ENCODE data around the gene FRZB. TPM values are rescaled to one million over a fixed set of nuclear protein-coding genes. Genes with fewer than 3 reads are reported as not detected.

FRZB gene
- total RNA-seq, 1 donor from 2014 or later: 90.8 TPM

DNA sequence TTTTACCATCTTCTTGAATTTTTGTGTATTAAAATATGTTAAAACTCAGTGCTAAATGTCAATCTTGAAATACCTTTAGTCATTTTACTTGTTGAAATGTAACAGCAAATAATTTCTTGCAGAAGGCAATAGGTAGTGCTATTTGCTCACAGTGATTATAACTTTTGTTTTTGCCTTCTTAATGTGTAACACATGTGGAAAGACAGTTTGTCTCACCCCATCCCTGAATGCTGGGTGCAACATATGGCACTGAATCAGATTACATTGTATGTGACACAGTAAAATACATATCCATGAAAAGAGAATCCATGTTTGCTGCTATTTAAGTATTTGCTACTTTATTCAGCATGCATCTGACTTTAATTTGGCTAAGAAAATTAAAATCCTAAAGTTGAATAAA, 35.3 kb downstream of the FRZB start:
- Mint-ChIP-seq H3K36me3 (ENCODE audit: low read depth, unreplicated experiment) (peaks cover 16% of the 10 kb centered on the region), H3K4me3 (ENCODE audit: unreplicated experiment) (no peak overlapping the region), H3K27me3 (ENCODE audit: unreplicated experiment) (peaks cover 1% of the 10 kb centered on the region), H3K9me3 (ENCODE audit: unreplicated experiment) (no peaks in the 10 kb centered on the region), H3K27ac (ENCODE audit: unreplicated experiment) (no peak overlapping the region), H3K4me1 (ENCODE audit: unreplicated experiment) (peaks cover 15% of the 10 kb centered on the region)
- TF ChIP-seq, protein P1, sequence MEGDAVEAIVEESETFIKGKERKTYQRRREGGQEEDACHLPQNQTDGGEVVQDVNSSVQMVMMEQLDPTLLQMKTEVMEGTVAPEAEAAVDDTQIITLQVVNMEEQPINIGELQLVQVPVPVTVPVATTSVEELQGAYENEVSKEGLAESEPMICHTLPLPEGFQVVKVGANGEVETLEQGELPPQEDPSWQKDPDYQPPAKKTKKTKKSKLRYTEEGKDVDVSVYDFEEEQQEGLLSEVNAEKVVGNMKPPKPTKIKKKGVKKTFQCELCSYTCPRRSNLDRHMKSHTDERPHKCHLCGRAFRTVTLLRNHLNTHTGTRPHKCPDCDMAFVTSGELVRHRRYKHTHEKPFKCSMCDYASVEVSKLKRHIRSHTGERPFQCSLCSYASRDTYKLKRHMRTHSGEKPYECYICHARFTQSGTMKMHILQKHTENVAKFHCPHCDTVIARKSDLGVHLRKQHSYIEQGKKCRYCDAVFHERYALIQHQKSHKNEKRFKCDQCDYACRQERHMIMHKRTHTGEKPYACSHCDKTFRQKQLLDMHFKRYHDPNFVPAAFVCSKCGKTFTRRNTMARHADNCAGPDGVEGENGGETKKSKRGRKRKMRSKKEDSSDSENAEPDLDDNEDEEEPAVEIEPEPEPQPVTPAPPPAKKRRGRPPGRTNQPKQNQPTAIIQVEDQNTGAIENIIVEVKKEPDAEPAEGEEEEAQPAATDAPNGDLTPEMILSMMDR (IDR thresholded peaks at IDR 0.05; ENCODE audit: unreplicated experiment): no peak
- no peak for DNase-seq (ENCODE audit: low spot score)

DNA sequence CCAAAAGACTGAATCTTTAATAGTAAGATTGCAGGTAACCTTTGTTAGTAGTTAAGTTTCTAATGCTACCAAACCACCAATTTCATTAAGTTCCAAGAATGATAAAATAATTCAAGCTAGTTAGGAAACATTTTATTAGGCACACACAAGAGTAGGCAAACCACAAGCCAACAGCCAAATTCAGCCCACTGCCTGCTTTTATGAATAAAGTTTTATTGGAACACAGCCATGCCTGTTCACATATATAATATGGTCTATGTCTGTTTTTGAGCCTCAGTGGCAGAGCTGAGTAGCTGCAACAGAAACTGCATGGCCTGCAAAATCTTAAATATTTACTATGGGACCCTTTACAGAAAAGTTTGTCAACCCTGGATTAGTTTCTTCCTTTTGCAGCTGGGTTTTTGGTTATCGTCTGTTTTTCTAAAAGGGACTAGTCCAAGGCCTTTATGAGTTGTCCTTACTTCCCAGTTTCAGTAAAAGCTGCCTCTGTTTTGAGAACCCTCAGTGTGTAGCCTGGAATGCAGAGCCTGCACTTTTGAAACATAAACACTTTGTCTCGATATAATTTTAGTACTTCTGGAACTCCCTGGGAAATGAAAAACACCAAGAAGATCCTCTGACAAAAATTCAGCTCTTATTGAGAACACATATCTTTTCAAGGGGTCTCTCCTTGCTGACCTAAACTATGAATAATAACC, 39.1 kb downstream of the FRZB start:
- Mint-ChIP-seq H3K27me3 (ENCODE audit: unreplicated experiment) (peaks cover 1% of the 10 kb centered on the region), H3K36me3 (ENCODE audit: low read depth, unreplicated experiment) (peaks cover under 1% of the 10 kb centered on the region), H3K4me1 (ENCODE audit: unreplicated experiment) (peaks cover 8% of the 10 kb centered on the region), H3K9me3 (ENCODE audit: unreplicated experiment) (no peaks in the 10 kb centered on the region), H3K27ac (ENCODE audit: unreplicated experiment) (no peak overlapping the region), H3K4me3 (ENCODE audit: unreplicated experiment) (no peak overlapping the region)
- DNase-seq (ENCODE audit: low spot score): no peak
- TF ChIP-seq, protein P1 (IDR thresholded peaks at IDR 0.05; ENCODE audit: unreplicated experiment): no peak

DNA sequence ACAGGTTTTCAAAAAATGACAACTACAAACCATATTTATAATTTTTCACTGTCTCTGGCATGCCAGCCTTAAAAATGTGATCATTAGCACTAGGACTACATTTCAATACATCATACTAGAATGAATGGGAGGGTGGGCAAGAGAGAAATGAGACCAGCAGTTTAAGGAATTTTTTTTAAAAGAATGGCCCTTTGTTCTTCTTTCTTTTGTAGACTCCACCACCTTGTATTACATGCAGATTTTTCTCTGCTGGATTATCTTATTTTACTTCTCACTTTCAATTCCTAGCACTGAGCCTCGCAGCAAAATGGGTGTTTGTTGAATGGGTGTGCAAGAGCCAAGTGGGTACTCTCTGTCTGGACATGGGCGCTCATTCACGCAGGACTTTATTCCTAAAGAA, 39.9 kb downstream of the FRZB start:
- no peak overlapping the region for H3K27ac Mint-ChIP-seq (ENCODE audit: unreplicated experiment)
- no peaks in the 10 kb centered on the region for H3K9me3 Mint-ChIP-seq (ENCODE audit: unreplicated experiment)
- peaks cover 1% of the 10 kb centered on the region for H3K27me3 Mint-ChIP-seq (ENCODE audit: unreplicated experiment)
- no peak overlapping the region for H3K4me3 Mint-ChIP-seq (ENCODE audit: unreplicated experiment)
- no peaks in the 10 kb centered on the region for H3K36me3 Mint-ChIP-seq (ENCODE audit: low read depth, unreplicated experiment)
- TF ChIP-seq, protein P1 (IDR thresholded peaks at IDR 0.05; ENCODE audit: unreplicated experiment): no peak
- H3K4me1 Mint-ChIP-seq (ENCODE audit: unreplicated experiment): peaks cover 2% of the 10 kb centered on the region
- no peak for DNase-seq (ENCODE audit: low spot score)

DNA sequence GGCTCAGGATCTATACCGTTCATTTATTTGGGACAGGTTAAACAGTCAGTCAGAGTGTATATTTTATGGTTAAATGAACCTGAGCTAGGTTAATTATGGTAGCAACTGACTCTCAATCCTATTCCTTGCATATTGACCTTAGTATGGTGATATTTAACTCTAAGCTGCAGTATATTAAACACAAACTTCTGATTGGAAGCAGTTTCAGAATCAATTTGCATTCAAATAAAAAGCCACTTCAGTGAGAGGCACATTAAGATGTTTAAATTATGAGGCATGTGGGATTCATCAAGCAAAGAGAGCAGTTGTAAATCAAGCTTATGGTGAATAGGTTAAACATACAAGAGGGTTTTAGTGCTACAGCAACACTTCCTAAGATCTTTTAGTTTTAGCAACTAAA, 40.4 kb downstream of the FRZB start:
- TF ChIP-seq, protein P1 (IDR thresholded peaks at IDR 0.05; ENCODE audit: unreplicated experiment): no peak
- no peak overlapping the region for H3K27ac Mint-ChIP-seq (ENCODE audit: unreplicated experiment)

DNA sequence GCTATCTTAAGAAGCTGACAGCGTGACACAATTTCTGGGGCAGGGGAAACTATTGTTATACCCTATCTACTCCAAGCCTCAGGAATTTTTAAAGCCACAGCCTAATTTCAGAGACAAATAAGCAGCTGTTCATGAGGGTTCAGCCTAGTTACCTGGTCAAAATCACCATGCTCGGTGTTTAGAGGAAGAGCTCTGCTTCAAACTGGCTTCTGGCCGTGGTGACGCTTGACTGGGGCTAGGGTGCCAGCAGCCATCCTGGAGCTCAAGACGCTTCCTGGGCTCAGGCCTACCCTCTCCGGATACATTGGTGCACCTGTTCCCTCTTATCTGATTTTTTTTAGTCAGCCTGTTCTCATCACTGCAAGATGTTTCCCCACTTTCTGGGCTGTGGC, 41.7 kb downstream of the FRZB start:
- H3K36me3 Mint-ChIP-seq (ENCODE audit: low read depth, unreplicated experiment): no peaks in the 10 kb centered on the region
- peaks cover 1% of the 10 kb centered on the region for H3K27me3 Mint-ChIP-seq (ENCODE audit: unreplicated experiment)
- peaks cover 2% of the 10 kb centered on the region for H3K4me1 Mint-ChIP-seq (ENCODE audit: unreplicated experiment)
- H3K4me3 Mint-ChIP-seq (ENCODE audit: unreplicated experiment): no peak overlapping the region
- no peak overlapping the region for H3K27ac Mint-ChIP-seq (ENCODE audit: unreplicated experiment)
- TF ChIP-seq, protein P1 (IDR thresholded peaks at IDR 0.05; ENCODE audit: unreplicated experiment): no peak
- no peaks in the 10 kb centered on the region for H3K9me3 Mint-ChIP-seq (ENCODE audit: unreplicated experiment)
- no peak for DNase-seq (ENCODE audit: low spot score)

More for the DNA sequence above, 40.4 kb downstream of the FRZB start:
- Mint-ChIP-seq H3K36me3 (ENCODE audit: low read depth, unreplicated experiment) (no peaks in the 10 kb centered on the region), H3K4me1 (ENCODE audit: unreplicated experiment) (peaks cover 2% of the 10 kb centered on the region), H3K9me3 (ENCODE audit: unreplicated experiment) (no peaks in the 10 kb centered on the region), H3K27me3 (ENCODE audit: unreplicated experiment) (peaks cover 1% of the 10 kb centered on the region), H3K4me3 (ENCODE audit: unreplicated experiment) (no peak overlapping the region)
- no peak for DNase-seq (ENCODE audit: low spot score)
